Islet of Langerhans (tissue), 1 donor: Measurements from ENCODE around the gene VDAC2.
"Not testable (repeated sequence)": the region's sequence is repeated elsewhere in the genome, so short reads cannot be mapped to it uniquely, and the experiment has no call there.

Experiments used
- FAIRE-seq: peaks from one replicate; lab custom pipeline; 2011; peaks lifted over from hg19 to GRCh38; lab: Jason Lieb, UNC

Gene VDAC2

DNA sequence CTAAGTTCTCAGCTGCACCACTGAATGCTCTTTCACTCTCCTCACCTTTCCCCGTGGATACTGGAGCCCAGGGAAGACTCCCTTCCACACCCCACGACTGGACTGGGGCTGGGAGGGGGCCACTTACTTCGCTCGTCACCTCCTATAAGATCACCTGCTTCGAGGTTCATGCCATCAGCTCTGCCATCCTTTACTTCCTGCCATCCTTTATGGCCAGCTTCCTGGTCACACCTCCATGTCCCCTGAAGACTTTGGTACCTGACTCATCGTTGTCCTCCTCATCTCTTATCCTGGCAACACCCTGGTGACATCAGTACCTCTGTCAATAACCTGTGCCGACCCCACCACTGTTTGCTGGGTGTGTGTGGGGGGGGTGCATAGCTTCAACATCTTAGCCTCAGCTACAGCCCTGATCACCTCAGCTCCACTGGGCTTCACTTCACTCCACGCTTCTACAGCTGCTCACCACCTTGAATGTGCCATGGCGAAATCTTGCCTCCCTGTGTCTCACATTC, 8.7 kb upstream of the VDAC2 start:
- no peak for FAIRE-seq

GRCh38 chr10:75202321-75203045, 8.1 kb upstream of the VDAC2 start:
- no peak for FAIRE-seq

- FAIRE-seq: not testable (repeated sequence)
Measured at GRCh38 chr10:75203046-75203620, 7.5 kb upstream of the VDAC2 start.

DNA sequence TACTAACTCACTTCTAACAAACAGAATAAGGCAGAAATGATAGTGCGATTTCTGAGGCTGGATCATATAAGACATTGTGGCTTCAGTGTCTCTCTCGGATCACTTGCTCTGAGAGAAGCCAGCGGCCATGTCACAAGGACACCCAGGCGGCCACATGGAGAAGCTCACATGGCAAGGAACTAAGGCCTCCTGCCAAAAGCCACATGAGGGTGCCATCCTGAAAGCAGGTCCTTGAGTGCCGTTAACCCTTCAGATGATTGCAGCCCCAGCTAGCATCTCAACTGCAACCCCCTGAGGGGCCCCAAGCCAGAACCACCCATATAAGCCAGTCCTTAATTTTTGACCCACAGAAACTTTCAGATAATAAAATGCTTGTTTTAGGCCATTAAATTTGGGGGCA, 6.9 kb upstream of the VDAC2 start:
- no peak for FAIRE-seq

GRCh38 chr10:75205908-75206307, 4.7 kb upstream of the VDAC2 start:
- no peak for FAIRE-seq

DNA sequence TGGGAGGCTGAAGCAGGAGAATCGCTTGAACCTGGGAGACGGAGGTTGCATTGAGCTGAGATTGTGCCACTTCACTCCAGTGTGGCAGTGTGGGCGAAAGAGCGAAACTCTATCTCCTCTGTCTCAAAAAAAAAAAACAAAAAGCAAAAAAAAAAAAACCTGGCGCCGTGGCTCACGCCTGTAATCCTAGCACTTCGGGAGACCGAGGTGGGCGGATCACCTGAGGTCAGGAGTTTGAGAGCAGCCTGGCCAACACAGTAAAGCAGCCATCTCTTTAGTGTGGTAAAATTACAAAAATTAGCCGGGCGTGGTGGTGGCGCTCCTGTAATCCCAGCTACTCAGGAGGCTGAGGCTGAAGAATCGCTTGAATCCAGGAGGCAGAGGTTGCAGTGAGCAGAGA, 4.0 kb upstream of the VDAC2 start:
- FAIRE-seq: not testable (repeated sequence)

DNA sequence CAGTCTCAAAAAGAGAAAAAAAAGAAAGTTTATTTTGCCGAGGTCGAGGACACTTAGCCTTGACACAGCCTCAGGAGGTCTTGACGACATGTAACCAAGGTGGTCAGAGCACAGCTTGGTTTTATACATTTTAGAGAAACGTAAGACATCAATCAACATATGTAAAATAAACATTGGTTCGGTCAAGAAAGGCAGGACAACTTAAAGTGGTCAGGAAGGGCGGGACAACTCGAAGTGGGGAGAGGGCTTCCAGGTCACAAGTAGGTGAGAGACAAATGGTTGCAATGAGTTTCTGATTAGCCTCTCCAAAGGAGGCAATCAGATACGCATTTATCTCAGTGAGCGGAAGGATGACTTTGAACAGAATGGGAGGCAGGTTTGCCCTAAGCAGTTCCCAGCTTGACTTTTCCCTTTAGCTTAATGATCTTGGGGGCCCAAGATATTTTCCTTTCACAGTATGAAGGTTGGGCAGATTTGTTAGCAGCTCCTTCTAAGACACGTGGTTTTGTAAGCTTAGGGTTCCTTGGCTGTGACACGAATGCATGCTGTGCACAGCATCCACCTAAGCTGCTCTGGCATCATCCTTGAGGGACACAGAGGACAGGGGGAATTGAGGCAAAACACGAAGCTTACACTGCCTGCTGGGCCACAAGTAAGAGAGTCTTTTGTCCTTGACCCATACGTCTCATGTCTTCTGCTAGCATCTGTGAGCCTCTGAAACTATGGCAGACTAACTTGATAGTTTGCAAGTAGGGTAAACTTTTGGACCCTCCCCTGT, 3.3 kb upstream of the VDAC2 start:
- FAIRE-seq: no peak

DNA sequence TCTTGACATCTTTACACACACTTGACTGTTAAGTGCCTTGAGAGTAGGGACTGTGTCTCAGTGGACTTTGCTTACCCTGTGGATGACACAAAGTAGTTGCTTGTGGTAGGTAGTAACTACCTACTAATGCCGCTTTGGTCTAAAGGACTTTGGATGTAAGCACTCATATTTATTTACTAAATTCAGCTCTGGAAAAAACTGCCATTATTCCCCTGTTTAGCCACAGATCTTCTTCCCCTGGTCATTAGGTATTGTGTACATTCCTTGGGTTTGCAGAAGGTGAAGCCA, 2.8 kb upstream of the VDAC2 start:
- no peak for FAIRE-seq

DNA sequence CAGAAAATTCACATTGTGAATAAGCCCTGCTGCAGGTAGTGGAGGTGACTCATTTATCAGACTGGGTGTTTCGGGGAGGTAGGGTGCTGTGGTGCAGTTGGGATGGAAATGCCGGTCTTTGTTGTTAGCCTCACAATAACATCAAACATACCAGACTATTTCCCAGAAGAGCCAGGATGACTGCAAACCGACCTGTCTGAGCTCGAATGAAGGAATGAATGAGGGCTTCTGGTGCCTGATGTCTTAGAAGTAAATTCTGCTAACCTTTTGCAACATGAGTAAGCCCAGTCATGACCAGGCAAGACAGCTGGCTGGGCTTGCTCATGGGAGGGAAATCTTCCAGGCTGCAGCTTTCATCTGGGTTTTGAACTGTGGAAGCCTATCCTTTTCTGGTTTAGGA, 2.4 kb upstream of the VDAC2 start:
- no peak for FAIRE-seq

DNA sequence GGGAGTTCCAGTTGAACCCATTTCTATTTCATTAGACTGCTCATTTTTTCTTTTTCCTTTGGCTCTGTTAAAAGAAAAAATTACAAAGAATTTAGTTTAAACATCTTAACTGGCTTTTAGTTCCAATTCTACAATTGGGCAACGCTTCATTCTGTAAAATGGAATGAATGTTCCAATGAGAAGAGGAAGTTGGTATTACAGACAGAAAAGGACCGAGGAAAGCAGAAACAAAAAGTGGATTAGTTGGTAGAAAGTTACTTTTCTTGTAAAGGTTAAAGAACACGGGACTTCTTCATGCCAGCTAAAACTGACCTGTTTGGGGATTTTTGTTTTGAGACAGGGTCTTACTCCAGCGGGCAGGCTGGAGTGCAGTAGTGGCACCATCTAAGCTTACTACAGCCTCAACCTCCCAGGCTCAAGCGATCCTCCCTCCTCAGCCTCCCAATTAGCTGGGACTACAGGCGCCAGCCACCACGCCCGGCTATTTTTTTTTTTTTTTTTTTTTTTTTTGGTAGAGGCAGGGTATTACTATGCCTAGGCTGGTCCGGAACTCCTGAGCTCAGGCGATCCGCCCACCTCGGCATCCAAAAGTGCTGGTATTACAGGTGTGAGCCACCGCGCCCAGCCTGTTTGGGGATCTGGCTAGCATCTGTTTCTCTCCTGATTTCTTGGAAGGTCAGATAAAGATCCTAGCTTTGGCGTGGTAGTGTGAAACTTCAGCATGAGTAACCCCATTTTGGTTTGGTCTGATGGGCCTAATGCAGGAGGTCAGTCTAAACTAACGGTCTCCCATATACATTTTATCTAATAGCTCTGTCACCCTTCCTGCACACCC, 1.3 kb upstream of the VDAC2 start:
- FAIRE-seq: no peak

- FAIRE-seq: no peak
Measured at GRCh38 chr10:75209921-75210281, 695 bp upstream of the VDAC2 start.

DNA sequence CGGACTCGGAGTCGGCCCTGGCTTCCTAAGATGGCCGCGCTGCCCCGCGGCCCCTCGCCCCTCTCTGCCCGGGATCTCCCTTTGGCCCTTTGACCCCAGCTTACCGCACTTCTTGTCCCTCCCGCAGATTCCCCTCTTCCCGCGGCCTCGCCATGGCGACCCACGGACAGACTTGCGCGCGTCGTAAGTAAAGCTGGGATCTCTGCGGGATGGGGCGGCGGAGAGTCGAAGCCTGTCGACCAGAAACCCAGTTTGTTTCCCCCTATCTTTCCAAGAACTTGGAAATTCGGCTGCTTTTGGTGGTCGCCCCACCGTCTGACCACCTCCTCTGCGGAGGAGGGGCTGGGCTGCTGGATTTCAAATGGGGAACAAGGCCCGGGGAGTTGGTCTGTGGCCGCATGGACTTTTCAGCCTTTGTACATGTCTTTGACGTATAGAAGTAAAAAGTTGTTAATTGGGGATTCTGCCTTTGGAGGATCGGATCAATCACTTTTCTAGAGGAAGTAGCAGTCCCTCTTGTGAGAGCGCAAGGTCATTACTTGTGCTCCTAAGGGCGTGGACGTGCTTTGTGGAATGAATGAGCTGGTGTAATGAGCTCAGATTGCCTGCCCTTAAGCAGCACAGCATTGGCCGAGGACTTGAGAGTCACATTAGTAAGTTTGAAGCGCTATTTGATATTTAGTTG, 553 bp downstream of the VDAC2 start:
- FAIRE-seq: no peak

- no peak for FAIRE-seq
Measured at GRCh38 chr10:75212343-75212742, 1.7 kb downstream of the VDAC2 start.

DNA sequence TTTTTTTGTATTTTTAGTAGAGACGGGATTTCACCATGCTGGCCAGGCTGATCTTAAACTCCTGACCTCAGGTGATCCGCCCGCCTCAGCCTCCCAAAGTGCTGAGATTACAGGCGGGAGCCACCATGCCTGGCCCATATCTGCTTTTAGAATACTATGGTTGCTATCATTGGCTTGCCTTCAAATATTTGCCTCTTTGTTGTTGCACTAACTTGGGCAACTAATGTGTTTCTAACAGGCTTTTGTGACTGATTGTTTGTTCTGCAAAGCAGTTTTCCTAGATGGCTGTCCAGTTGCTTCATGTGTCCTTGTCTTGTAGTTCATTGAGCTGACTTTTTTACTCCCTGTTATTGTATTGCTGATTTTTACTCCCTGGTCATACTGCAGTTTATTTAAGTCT, 9.7 kb downstream of the VDAC2 start:
- FAIRE-seq: no peak

GRCh38 chr10:75221492-75221891, 10.9 kb downstream of the VDAC2 start:
- FAIRE-seq: not testable (repeated sequence)

DNA sequence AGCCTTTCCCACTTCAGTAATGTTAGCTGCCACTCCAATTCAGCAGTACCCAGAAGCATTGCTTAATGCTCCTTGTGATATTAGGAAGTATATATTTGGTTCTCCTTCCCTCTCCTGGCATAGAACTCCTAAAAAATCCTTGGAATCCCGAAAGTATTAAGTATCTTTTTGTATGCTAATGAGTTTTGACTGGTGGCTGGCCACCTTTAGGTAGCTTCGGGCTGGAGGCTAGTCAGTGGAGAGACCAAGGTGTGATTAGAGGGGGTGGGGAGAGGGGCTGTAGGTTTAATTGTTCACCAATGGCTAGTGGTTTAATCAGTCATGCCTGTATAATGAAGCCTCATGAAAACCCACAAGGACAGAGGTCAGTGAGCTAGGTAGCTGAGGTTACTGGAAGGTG, 12.9 kb downstream of the VDAC2 start:
- no peak for FAIRE-seq

GRCh38 chr10:75226095-75226494, 15.5 kb downstream of the VDAC2 start:
- no peak for FAIRE-seq

- no peak for FAIRE-seq
Measured at GRCh38 chr10:75226656-75227055, 16.1 kb downstream of the VDAC2 start.

DNA sequence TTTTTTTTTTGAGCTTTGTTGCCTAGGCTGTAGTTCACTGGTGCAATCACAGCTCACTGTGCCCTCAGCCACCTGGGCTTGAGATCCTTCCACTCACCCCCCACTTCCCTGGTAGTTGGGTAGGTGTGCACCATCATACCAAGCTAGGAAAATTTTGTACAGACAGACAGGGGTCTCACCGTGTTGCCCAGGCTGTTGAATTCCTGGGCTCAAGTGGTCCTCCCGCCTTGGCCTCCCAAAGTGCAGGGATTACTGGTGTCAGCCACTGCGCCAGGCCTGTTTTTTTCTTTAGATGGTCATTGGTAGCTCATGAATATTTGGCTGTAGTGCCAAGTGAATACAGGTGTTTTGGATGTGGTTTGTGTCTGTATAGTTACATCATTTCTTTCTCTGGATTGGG, 17.7 kb downstream of the VDAC2 start:
- FAIRE-seq: no peak

GRCh38 chr10:75228834-75229233, 18.2 kb downstream of the VDAC2 start:
- FAIRE-seq: no peak

DNA sequence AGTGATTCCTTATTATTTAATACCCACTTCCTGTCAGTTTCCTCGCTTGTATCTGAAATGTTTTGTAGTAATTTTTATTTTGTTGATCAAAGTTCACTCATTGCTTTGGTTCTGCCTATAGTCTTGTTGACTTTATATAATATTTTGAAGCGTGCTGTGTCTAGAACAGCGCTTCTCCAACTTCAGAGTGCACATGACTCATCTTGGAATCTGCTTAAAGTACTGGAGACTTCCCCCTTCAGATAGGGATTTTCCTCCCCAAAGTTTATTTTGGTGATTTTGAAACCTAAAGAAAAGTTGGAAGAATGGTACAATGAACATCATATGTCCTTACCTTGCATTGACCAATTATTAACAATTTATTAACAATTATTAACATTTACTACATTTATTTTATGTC, 19.4 kb downstream of the VDAC2 start:
- FAIRE-seq: no peak

DNA sequence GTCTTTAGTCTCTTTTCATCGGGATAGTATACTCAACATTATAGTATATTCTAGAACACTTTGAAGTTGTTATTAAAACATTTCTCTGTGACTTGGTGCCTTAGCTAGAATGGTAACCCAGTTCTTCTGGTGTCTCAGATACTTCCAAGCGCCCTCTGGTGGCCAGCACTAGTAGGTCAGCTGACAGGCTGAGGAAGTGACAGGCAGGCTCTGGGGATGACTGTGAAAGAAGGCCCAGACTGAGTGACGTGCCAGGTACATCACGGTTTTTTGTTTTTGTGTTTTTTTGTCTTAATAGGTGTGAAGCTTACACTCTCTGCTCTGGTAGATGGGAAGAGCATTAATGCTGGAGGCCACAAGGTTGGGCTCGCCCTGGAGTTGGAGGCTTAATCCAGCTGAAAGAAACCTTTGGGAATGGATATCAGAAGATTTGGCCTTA, 20.0 kb downstream of the VDAC2 start:
- peak; percentile 49 for FAIRE-seq
